HepG2 (cell line): ENCODE measurements around the gene CAPN14. TPM values are rescaled to one million over a fixed set of nuclear protein-coding genes. Genes with fewer than 3 reads are reported as not detected.

Source experiments
- ATAC-seq: fragments of 200-7000 bp; cut with Tn5 transposase; 3 replicates; pipeline ENCODE4 v1.9.1; 2020; ENCODE audit warnings: mild to moderate bottlenecking, moderate library complexity
- BruUV-seq: library from RNA; stranded (reverse); fragments of 400-500 nt; replicated peaks from 2 replicates; lab custom pipeline; 2021; lab: Mats Ljungman, UMichigan
- CTCF ChIA-PET: fragments of 300-600 bp; formaldehyde crosslinking; extraction: SDS; loops from one replicate; lab custom pipeline; 2021; ENCODE audit warnings: low total read pairs, inconsistent platforms, low intra/inter-chr PET ratio; lab: Yijun Ruan, JAX
- POLR2A ChIA-PET: fragments of 350-600 bp; sonication (Branson Sonifier 250); formaldehyde crosslinking; loops from one replicate; lab custom pipeline; 2020; ENCODE audit warnings: antibody characterized with exemption, inconsistent platforms; lab: Yijun Ruan, JAX
- DNase-seq: peaks from one replicate; pipeline ENCODE4 v3.0.0-alpha.2; 2015; ENCODE audit warnings: low spot score
- FAIRE-seq: peaks from 3 replicates; lab custom pipeline; 2011; peaks lifted over from hg19 to GRCh38; lab: Jason Lieb, UNC
- H2AFZ ChIP-seq: one replicate; pipeline ENCODE4 v1.6.1; 2011; ENCODE audit warnings: low read length, inconsistent platforms
- H3K27ac ChIP-seq: fragments of 300-600 bp; 3 replicates; pipeline ENCODE4 v1.8.0; 2011; ENCODE audit warnings: mixed run types, mild to moderate bottlenecking, mixed read lengths, low read length, inconsistent platforms; ENCODE audit not compliant: insufficient read depth; ENCODE audit errors: extremely low read length
- H3K27me3 ChIP-seq, 2 experiments: fragments of 200-600 bp in 1 of 2; 2 replicates in 1 of 2; 3 replicates in 1 of 2; pipeline versions ENCODE4 v1.6.0 to v1.8.0; 2011; ENCODE audit warnings: low read length in 2 of 2, mild to moderate bottlenecking in 2 of 2, moderate library complexity in 2 of 2, inconsistent platforms in 1 of 2; ENCODE audit not compliant: insufficient read depth in 2 of 2, control insufficient read depth in 1 of 2
- H3K36me3 ChIP-seq, 2 experiments: fragments of 200-600 bp in 1 of 2; replicated peaks in 1 of 2; 2 replicates in 1 of 2; 3 replicates in 1 of 2; pipeline versions ENCODE4 v1.5.1 to v1.8.0; 2011; ENCODE audit warnings: low read length in 2 of 2, inconsistent platforms in 1 of 2; ENCODE audit not compliant: insufficient read depth in 2 of 2, control insufficient read depth in 1 of 2
- H3K4me1 ChIP-seq: 2 replicates; pipeline ENCODE4 v1.5.1; 2012; ENCODE audit warnings: low read length, inconsistent platforms; ENCODE audit not compliant: insufficient read depth
- H3K4me2 ChIP-seq: 2 replicates; pipeline ENCODE4 v1.6.0; 2011; ENCODE audit warnings: low read depth, low read length, inconsistent platforms
- H3K4me3 ChIP-seq, 3 experiments: fragments of 200-600 bp in 1 of 3; sonication (generic), shearing (Covaris generic) in 1 of 3; replicated peaks in 1 of 3; 2 replicates each; pipeline ENCODE4 v1.5.1; 2011 to 2016; ENCODE audit warnings: low read length in 3 of 3, inconsistent platforms in 2 of 3, low read depth in 2 of 3, mild to moderate bottlenecking in 2 of 3, control low read depth in 1 of 3, mixed read lengths in 1 of 3; ENCODE audit not compliant: insufficient read depth in 1 of 3
- H3K79me2 ChIP-seq: one replicate; pipeline ENCODE4 v1.6.1; 2011; ENCODE audit warnings: low read length, inconsistent platforms; ENCODE audit not compliant: insufficient read depth
- H3K9ac ChIP-seq: 2 replicates; pipeline ENCODE4 v1.6.0; 2011; ENCODE audit warnings: mild to moderate bottlenecking, low read depth, low read length, inconsistent platforms; ENCODE audit not compliant: insufficient read depth
- H3K9me3 ChIP-seq: 2 replicates; pipeline ENCODE4 v1.5.1; 2012; ENCODE audit warnings: mild to moderate bottlenecking, low read length
- H4K20me1 ChIP-seq: 2 replicates; pipeline ENCODE4 v1.6.0; 2011; ENCODE audit warnings: inconsistent platforms, mild to moderate bottlenecking, low read length, moderate library complexity; ENCODE audit not compliant: insufficient read depth
- ATM ChIP-seq: fragments of 450-650 bp; IDR thresholded peaks from 2 replicates; pipeline ENCODE4 v1.7.1; 2017; ENCODE audit warnings: mild to moderate bottlenecking, borderline replicate concordance
- CENPBD1 ChIP-seq: sonication (generic); formaldehyde crosslinking; IDR thresholded peaks from 2 replicates; pipeline ENCODE4 v1.8.0; 2022; ENCODE audit warnings: missing genetic modification reagents, low read depth, mild to moderate bottlenecking, borderline replicate concordance
- CHCHD3 ChIP-seq: sonication (generic); formaldehyde crosslinking; IDR thresholded peaks from 2 replicates; pipeline ENCODE4 v1.8.0; 2022; ENCODE audit warnings: mild to moderate bottlenecking, missing genetic modification reagents, moderate library complexity
- ERF ChIP-seq: IDR thresholded peaks from 2 replicates; pipeline ENCODE4 v1.6.1; 2018; ENCODE audit warnings: missing biosample characterization, missing genetic modification reagents
- FUBP1 ChIP-seq: sonication (generic); formaldehyde crosslinking; IDR thresholded peaks from 2 replicates; pipeline ENCODE4 v1.5.1; 2020; ENCODE audit warnings: missing genetic modification reagents, mild to moderate bottlenecking, borderline replicate concordance
- JDP2 ChIP-seq: sonication (generic); formaldehyde crosslinking; IDR thresholded peaks from 2 replicates; pipeline ENCODE4 v1.8.1; 2022; ENCODE audit warnings: missing genetic modification reagents, borderline replicate concordance
- NKX3-1 ChIP-seq: sonication (generic); formaldehyde crosslinking; IDR thresholded peaks from 2 replicates; pipeline ENCODE4 v1.5.0; 2020; ENCODE audit warnings: missing genetic modification reagents
- PHF20 ChIP-seq: sonication (generic); formaldehyde crosslinking; IDR thresholded peaks from 2 replicates; pipeline ENCODE4 v1.5.0; 2020; ENCODE audit warnings: mild to moderate bottlenecking, missing genetic modification reagents
- REL ChIP-seq: sonication (generic); formaldehyde crosslinking; conservative IDR thresholded peaks from 2 replicates; pipeline ENCODE4 v1.8.0; 2022; ENCODE audit warnings: mild to moderate bottlenecking, missing genetic modification reagents, moderate library complexity
- TP53 ChIP-seq: sonication (generic); formaldehyde crosslinking; conservative IDR thresholded peaks from 2 replicates; pipeline ENCODE4 v1.4.0; 2020; ENCODE audit warnings: missing genetic modification reagents
- ZBTB33 ChIP-seq: sonication (generic); formaldehyde crosslinking; IDR thresholded peaks from 2 replicates; pipeline ENCODE4 v1.4.0; 2020; ENCODE audit warnings: missing genetic modification reagents
- ZBTB44 ChIP-seq: sonication (generic); formaldehyde crosslinking; IDR thresholded peaks from 2 replicates; pipeline ENCODE4 v1.4.0; 2020; ENCODE audit warnings: missing genetic modification reagents
- ZFP36 ChIP-seq: fragments of 150-350 bp; IDR thresholded peaks from 2 replicates; pipeline ENCODE4 v1.6.1; 2018; ENCODE audit warnings: borderline replicate concordance, low read length, low read depth; ENCODE audit not compliant: partially characterized antibody
- ZNF317 ChIP-seq: sonication (generic); formaldehyde crosslinking; IDR thresholded peaks from 2 replicates; pipeline ENCODE4 v1.5.0; 2020; ENCODE audit warnings: mild to moderate bottlenecking, missing genetic modification reagents
- ZNF720 ChIP-seq: sonication (generic); formaldehyde crosslinking; IDR thresholded peaks from 2 replicates; pipeline ENCODE4 v1.4.0; 2020; ENCODE audit warnings: missing genetic modification reagents
- ZNF724P ChIP-seq: sonication (generic); formaldehyde crosslinking; IDR thresholded peaks from 2 replicates; pipeline ENCODE4 v1.8.0; 2022; ENCODE audit warnings: missing genetic modification reagents, borderline replicate concordance
- ZSCAN29 ChIP-seq: sonication (generic); formaldehyde crosslinking; conservative IDR thresholded peaks from 2 replicates; pipeline ENCODE4 v1.4.0; 2020; ENCODE audit warnings: mild to moderate bottlenecking, missing genetic modification reagents
- WGBS: methylation state at CpG from one replicate; pipeline ENCODE4 v1.1.6; 2017; ENCODE audit warnings: low lambda C conversion rate; 5-methylcytosine and 5-hydroxymethylcytosine counted together
- in situ Hi-C: cut with HindIII; loops from 2 replicates; pipeline ENCODE4 v1.10.0; 2017; ENCODE audit warnings: low pct_unique_long_range_greater_than_20kb; ENCODE audit not compliant: extremely low pct_ligation_motif_present
- intact Hi-C: fragments of 100-400 bp; cut with micrococcal nuclease; formaldehyde crosslinking; loops from one replicate; pipeline ENCODE4 v1.10.0; 2022; ENCODE audit not compliant: unreplicated experiment
- polyA plus RNA-seq, 8 experiments: library from polyadenylated mRNA; depleted of rRNA in 3 of 8; stranded (reverse) in 7 of 8; unstranded in 1 of 8; fragments of >200 nt; fragmentation: Illumina TruSeq in 4 of 8; extraction: Trizol in 4 of 8; gene quantifications; 2 replicates each; pipeline versions ENCODE4 v1.2.1 to v1.2.3, GENCODE V29; 2011 to 2016; ENCODE audit warnings: low read depth in 4 of 8, missing spikeins in 1 of 8, mixed read lengths in 1 of 8; ENCODE audit not compliant: insufficient read depth in 1 of 8
- total RNA-seq, 5 experiments: library from RNA; depleted of rRNA; stranded (reverse); fragments of >200 nt; fragmentation: Illumina TruSeq; extraction: Trizol; gene quantifications; 2 replicates each; pipeline ENCODE4 v1.2.3, GENCODE V29; 2016; ENCODE audit warnings: low read depth in 1 of 5

Gene CAPN14
- total and polyA plus RNA-seq, 2 of the 13 experiments (the other 11 are each of a cell fraction or from before 2014, with no cell fraction given), result not detected

GRCh38 chr2:31192396-31192795 is 24.9 kb downstream of the CAPN14 start (continued):
- no peak for TF ChIP-seq CENPBD1
- TF ChIP-seq JDP2, result no peak
- no peak for TF ChIP-seq NKX3-1 (CRISPR knock-in tag)
- no peak for TF ChIP-seq ATM
- no peak for TF ChIP-seq ZNF720 (CRISPR knock-in tag)
- TF ChIP-seq ZNF724P (CRISPR knock-in tag), result no peak
- no peak for TF ChIP-seq ZNF317
- TF ChIP-seq REL (CRISPR knock-in tag), result no peak

GRCh38 chr2:31191931-31192330 is 25.4 kb downstream of the CAPN14 start:
- 28% methylated on average over 3 of the region's 11 CpGs for WGBS
- no peaks in the 10 kb centered on the region; a peak in 1 of 5 replicates for H3K36me3 ChIP-seq
- H4K20me1 ChIP-seq, result no peaks in the 10 kb centered on the region
- H3K27me3 ChIP-seq, result peaks cover 3 to 42% of the 10 kb centered on the region in 2 experiments; a peak in 4 of 5 replicates
- no peak for ATAC-seq
- ChIA-PET CTCF (no interaction called here), POLR2A (no interaction called here)
- H3K4me1 ChIP-seq, result no peaks in the 10 kb centered on the region
- BruUV-seq, result no TSS peak
- intact Hi-C loops (no loop called here), in situ Hi-C loops (no loop called here)
- DNase-seq, result no peak
- H2AFZ ChIP-seq, result no peak overlapping the region
- H3K4me2 ChIP-seq, result no peak overlapping the region
- no peak overlapping the region for H3K4me3 ChIP-seq
- H3K27ac ChIP-seq, result no peak overlapping the region
- no peaks in the 10 kb centered on the region for H3K9me3 ChIP-seq
- no peak for FAIRE-seq
- no peaks in the 10 kb centered on the region for H3K79me2 ChIP-seq
- no peak overlapping the region for H3K9ac ChIP-seq
- TF ChIP-seq ZSCAN29 (CRISPR knock-in tag) (no peak), PHF20 (CRISPR knock-in tag) (no peak), ERF (no peak), CHCHD3 (CRISPR knock-in tag) (no peak), FUBP1 (CRISPR knock-in tag) (no peak), ZFP36 (no peak), TP53 (no peak), ZBTB33 (CRISPR knock-in tag) (no peak), ZBTB44 (CRISPR knock-in tag) (no peak)
